ENCODE results near the gene RFX4.

RFX4 gene

DNA sequence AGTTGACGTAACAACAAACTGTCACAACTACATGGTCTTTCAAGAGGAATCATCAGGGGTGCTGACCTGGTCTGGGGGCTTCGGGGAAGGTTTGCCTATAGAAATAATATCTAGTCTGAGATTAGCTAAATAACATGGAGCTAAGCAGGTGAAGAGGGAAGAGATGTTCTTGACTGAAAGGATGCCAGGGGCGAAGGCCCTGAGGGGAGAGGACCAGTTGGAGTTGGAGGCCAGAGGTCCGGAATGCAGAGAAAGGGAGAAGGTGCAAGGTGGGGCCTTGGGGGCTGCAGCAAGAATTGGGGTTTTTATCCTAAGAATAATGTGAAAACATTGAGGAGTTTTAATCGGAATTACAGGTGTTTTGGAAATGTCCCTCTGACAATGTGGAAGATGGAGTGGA is 123.2 kb downstream of the RFX4 start:
- no peaks in the 10 kb centered on the region for H3K36me3 ChIP-seq (ENCODE audit: control insufficient read depth, low read depth, low read length)
- H3K27me3 ChIP-seq (ENCODE audit: control insufficient read depth, insufficient read depth, low read length) = no peaks in the 10 kb centered on the region
- H3K9ac ChIP-seq (ENCODE audit: low read length) = no peak overlapping the region
- no peak overlapping the region for H3K4me3 ChIP-seq (ENCODE audit: low read length)
- no peak overlapping the region for H3K27ac ChIP-seq (ENCODE audit: low read length)
- peaks cover 15% of the 10 kb centered on the region for H3K4me1 ChIP-seq (ENCODE audit: control insufficient read depth, low read depth, low read length)
- no peaks in the 10 kb centered on the region for H3K9me3 ChIP-seq (ENCODE audit: control insufficient read depth, low read depth, low read length)

DNA sequence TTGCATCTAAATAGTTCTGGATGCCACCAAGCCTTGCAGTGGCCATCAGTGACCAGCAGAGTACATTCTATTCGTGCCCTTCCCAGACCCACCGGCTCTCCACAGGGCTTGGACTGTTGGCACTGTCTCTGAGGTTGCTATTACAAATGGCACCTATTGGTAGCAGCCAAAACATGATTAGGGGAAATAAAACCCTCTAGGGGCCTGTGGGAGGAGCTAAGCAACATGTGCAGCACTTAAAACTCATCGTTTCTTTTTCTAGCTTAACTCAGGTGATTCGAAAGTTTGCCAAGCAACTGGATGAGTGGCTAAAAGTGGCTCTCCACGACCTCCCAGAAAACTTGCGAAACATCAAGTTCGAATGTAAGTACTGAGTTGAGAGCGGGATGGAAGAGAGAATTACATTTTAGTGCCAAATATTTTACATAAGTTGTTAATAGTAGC is 126.3 kb downstream of the RFX4 start:
- Histone ChIP-seq H3K9me3 (ENCODE audit: control insufficient read depth, low read depth, low read length) (no peaks in the 10 kb centered on the region), H3K27me3 (ENCODE audit: control insufficient read depth, insufficient read depth, low read length) (no peaks in the 10 kb centered on the region), H3K9ac (ENCODE audit: low read length) (no peak overlapping the region), H3K4me3 (ENCODE audit: low read length) (no peak overlapping the region), H3K27ac (ENCODE audit: low read length) (no peak overlapping the region), H3K4me1 (ENCODE audit: control insufficient read depth, low read depth, low read length) (peaks cover 30% of the 10 kb centered on the region), H3K36me3 (ENCODE audit: control insufficient read depth, low read depth, low read length) (no peaks in the 10 kb centered on the region)

DNA sequence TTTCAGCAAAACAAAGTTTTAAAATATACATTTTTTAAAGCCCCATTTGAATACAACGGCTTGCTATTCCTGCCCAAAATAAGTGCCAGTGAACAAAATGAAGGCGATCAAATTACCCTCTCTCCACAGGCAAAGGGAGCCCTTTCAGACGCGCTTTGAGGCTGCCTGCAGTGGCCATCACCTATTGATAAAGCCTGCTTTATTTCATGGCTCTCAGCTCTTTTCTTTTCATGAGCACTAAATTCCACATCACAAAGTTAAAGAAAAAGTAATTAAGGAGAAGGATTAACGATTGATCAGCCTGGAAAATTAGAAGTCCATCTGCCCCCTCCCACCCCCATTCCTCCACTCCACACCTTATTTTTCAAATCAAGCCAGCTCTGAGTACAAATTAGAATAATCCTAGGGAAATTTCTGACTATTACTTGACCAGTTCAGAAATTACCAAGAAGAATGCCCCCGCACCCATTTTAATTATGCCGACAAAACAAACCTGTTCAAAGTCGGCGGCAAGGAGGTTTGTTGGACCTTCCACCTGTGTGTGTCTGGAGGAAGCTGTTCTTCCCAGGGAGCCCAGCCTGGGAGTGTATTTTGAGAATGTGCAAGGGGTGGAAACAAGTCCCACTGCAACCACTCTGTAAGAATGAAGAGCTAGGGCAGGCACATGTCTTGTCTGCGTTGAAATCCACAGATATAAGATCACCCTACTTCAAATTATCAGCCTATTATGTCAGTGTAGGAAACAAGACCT is 127.5 kb downstream of the RFX4 start:
- no peaks in the 10 kb centered on the region for H3K27me3 ChIP-seq (ENCODE audit: control insufficient read depth, insufficient read depth, low read length)
- H3K27ac ChIP-seq (ENCODE audit: low read length) = no peak overlapping the region
- peak overlapping the region; percentile 7 for H3K4me3 ChIP-seq (ENCODE audit: low read length)
- H3K9ac ChIP-seq (ENCODE audit: low read length) = no peak overlapping the region
- H3K4me1 ChIP-seq (ENCODE audit: control insufficient read depth, low read depth, low read length) = peaks cover 30% of the 10 kb centered on the region
- H3K36me3 ChIP-seq (ENCODE audit: control insufficient read depth, low read depth, low read length) = no peaks in the 10 kb centered on the region
- H3K9me3 ChIP-seq (ENCODE audit: control insufficient read depth, low read depth, low read length) = no peaks in the 10 kb centered on the region

DNA sequence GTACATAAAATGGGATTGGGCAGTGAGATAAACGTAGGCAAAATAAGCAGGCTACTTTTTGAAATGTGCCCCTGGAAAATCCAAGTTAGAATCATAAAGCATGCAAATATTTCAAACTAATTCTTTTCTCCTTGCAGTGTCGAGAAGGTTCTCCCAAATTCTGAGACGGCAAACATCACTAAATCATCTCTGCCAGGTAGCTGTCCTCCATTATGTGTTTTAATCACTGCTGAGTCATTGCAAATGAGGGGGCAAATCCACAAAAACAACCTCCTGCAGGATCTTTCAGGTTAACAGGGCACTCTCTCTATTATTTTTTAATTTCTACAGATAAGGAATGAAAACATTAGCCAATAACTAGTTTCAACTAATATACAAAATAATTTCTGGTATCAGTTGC is 128.5 kb downstream of the RFX4 start:
- no peak overlapping the region for H3K4me3 ChIP-seq (ENCODE audit: low read length)
- H3K36me3 ChIP-seq (ENCODE audit: control insufficient read depth, low read depth, low read length) = no peaks in the 10 kb centered on the region
- H3K27ac ChIP-seq (ENCODE audit: low read length) = no peak overlapping the region
- H3K4me1 ChIP-seq (ENCODE audit: control insufficient read depth, low read depth, low read length) = peaks cover 30% of the 10 kb centered on the region
- no peaks in the 10 kb centered on the region for H3K9me3 ChIP-seq (ENCODE audit: control insufficient read depth, low read depth, low read length)
- no peaks in the 10 kb centered on the region for H3K27me3 ChIP-seq (ENCODE audit: control insufficient read depth, insufficient read depth, low read length)
- H3K9ac ChIP-seq (ENCODE audit: low read length) = no peak overlapping the region

DNA sequence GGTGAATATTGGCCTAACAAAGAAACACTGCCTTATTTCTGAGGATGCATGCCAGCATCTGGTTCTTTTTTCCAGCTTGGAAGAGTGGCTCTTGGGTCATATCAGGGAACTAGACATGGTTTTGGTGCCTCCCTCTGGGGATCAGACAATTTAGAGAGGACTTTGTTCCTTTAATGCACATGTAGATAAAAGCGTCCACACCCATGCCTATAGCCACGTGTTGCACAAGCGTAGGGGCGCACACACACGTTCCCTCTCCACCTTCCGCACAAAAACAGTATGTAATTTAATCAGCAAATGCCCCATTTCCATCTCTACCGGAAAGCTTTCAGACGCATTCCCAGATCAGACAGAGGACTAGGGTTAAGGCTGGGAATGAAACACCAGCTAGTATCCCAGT is 130.0 kb downstream of the RFX4 start:
- H3K27me3 ChIP-seq (ENCODE audit: control insufficient read depth, insufficient read depth, low read length) = no peaks in the 10 kb centered on the region
- H3K9ac ChIP-seq (ENCODE audit: low read length) = no peak overlapping the region
- H3K9me3 ChIP-seq (ENCODE audit: control insufficient read depth, low read depth, low read length) = no peaks in the 10 kb centered on the region
- peaks cover 30% of the 10 kb centered on the region for H3K4me1 ChIP-seq (ENCODE audit: control insufficient read depth, low read depth, low read length)
- no peak overlapping the region for H3K4me3 ChIP-seq (ENCODE audit: low read length)
- H3K36me3 ChIP-seq (ENCODE audit: control insufficient read depth, low read depth, low read length) = no peaks in the 10 kb centered on the region
- no peak overlapping the region for H3K27ac ChIP-seq (ENCODE audit: low read length)

DNA sequence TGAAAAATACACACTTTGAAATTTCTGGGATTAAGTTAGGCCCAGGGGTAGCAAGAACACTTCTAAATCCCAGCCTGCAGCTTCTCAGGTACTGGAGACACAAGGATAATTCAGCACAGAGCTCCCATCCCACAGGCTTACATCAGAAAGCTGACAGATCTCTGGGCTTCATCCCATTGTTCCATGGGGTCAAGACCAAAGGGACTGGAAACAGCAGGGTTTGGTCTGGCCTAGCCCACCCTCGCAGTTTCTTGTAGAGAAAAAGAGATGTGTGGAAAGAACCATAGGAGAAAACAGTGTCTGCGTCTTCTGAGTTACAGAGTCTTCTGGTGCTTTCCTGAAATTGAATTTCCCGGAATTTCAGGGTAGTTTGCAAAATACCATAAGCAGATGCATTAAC is 132.1 kb downstream of the RFX4 start:
- no peak overlapping the region for H3K4me3 ChIP-seq (ENCODE audit: low read length)
- H3K4me1 ChIP-seq (ENCODE audit: control insufficient read depth, low read depth, low read length) = peaks cover 26% of the 10 kb centered on the region
- no peaks in the 10 kb centered on the region for H3K36me3 ChIP-seq (ENCODE audit: control insufficient read depth, low read depth, low read length)
- no peaks in the 10 kb centered on the region for H3K27me3 ChIP-seq (ENCODE audit: control insufficient read depth, insufficient read depth, low read length)
- H3K9me3 ChIP-seq (ENCODE audit: control insufficient read depth, low read depth, low read length) = no peaks in the 10 kb centered on the region
- H3K9ac ChIP-seq (ENCODE audit: low read length) = no peak overlapping the region
- no peak overlapping the region for H3K27ac ChIP-seq (ENCODE audit: low read length)

DNA sequence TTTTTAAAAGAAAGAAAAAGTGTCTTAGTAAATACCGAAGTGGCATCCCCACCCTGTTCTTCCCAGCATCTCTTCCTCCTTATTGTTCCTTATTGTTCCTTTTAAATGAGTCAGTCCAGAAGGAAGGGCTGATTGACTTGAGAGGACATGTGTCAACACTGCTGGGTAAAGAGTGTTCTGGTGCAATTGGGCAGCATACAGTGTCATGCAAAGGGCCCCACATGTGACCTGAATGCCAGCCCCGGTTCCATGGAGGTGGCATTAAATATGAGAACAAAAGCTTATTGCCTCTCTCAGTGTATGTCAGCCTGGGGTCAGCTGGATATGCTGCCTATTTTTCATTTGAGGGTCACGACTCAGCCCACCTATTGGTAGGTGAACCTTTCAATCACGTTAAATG is 132.8 kb downstream of the RFX4 start:
- Histone ChIP-seq H3K27me3 (ENCODE audit: control insufficient read depth, insufficient read depth, low read length) (no peaks in the 10 kb centered on the region), H3K36me3 (ENCODE audit: control insufficient read depth, low read depth, low read length) (no peaks in the 10 kb centered on the region), H3K9me3 (ENCODE audit: control insufficient read depth, low read depth, low read length) (no peaks in the 10 kb centered on the region), H3K4me1 (ENCODE audit: control insufficient read depth, low read depth, low read length) (peaks cover 20% of the 10 kb centered on the region), H3K9ac (ENCODE audit: low read length) (no peak overlapping the region), H3K4me3 (ENCODE audit: low read length) (no peak overlapping the region), H3K27ac (ENCODE audit: low read length) (no peak overlapping the region)

DNA sequence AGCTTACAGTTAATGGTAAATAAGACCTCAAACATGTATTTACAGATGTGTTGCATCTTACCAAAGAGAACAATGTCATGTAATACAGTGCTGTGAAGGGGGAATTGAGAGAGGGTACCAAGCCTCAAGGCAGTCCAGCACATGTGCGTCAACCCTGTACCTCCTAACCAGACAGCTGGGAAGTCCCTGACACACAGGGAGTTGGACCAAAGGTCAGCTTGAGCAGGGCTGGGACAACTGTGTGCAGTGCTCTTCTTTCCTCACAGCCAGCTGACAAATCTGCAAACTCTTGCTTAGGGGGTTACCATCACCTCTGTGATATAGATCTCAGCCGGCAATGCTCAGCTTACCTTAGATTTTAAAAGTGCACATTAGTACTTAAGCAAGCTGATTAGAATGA is 134.9 kb downstream of the RFX4 start:
- H3K9me3 ChIP-seq (ENCODE audit: control insufficient read depth, low read depth, low read length) = no peaks in the 10 kb centered on the region
- H3K36me3 ChIP-seq (ENCODE audit: control insufficient read depth, low read depth, low read length) = no peaks in the 10 kb centered on the region
- no peak overlapping the region for H3K27ac ChIP-seq (ENCODE audit: low read length)
- H3K4me3 ChIP-seq (ENCODE audit: low read length) = no peak overlapping the region
- H3K27me3 ChIP-seq (ENCODE audit: control insufficient read depth, insufficient read depth, low read length) = no peaks in the 10 kb centered on the region
- no peak overlapping the region for H3K9ac ChIP-seq (ENCODE audit: low read length)
- peaks cover 1% of the 10 kb centered on the region for H3K4me1 ChIP-seq (ENCODE audit: control insufficient read depth, low read depth, low read length)

DNA sequence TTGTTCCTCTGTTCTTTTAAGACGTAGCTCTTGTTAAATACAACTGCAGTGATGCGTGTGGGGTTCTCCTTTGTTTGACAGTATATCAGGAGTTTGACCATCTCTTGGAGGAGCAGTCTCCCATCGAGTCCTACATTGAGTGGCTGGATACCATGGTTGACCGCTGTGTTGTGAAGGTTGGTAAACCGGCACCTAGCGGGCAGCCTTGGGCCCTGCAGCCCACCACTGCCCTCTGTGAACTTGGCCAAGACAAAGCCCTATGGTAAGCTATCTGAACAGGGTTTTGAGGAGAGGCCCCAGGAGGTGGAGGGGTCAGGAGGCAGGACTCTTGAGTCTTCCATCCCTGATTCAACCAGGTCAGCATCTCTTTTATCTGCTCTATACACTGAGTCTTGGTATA is 137.1 kb downstream of the RFX4 start:
- Histone ChIP-seq H3K36me3 (ENCODE audit: control insufficient read depth, low read depth, low read length) (no peaks in the 10 kb centered on the region), H3K4me3 (ENCODE audit: low read length) (no peak overlapping the region), H3K9ac (ENCODE audit: low read length) (no peak overlapping the region), H3K27me3 (ENCODE audit: control insufficient read depth, insufficient read depth, low read length) (no peaks in the 10 kb centered on the region), H3K9me3 (ENCODE audit: control insufficient read depth, low read depth, low read length) (no peaks in the 10 kb centered on the region), H3K4me1 (ENCODE audit: control insufficient read depth, low read depth, low read length) (peaks cover 12% of the 10 kb centered on the region), H3K27ac (ENCODE audit: low read length) (no peak overlapping the region)

DNA sequence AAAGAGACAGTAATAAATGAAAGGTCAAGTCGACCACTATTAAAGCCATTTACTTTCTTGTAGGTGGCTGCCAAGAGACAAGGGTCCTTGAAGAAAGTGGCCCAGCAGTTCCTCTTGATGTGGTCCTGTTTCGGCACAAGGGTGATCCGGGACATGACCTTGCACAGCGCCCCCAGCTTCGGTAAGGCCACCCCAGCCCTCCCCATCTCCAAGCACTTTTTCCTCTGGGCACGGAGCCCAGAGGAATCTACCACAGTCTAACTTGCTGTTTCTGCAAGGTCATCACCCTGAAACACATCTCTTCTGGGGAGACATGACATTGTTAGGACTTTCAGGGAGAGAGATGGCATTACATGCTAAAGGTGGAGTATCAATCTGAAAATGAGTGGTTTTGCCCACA is 137.9 kb downstream of the RFX4 start:
- no peak overlapping the region for H3K9ac ChIP-seq (ENCODE audit: low read length)
- no peak overlapping the region for H3K4me3 ChIP-seq (ENCODE audit: low read length)
- no peaks in the 10 kb centered on the region for H3K27me3 ChIP-seq (ENCODE audit: control insufficient read depth, insufficient read depth, low read length)
- no peaks in the 10 kb centered on the region for H3K36me3 ChIP-seq (ENCODE audit: control insufficient read depth, low read depth, low read length)
- H3K27ac ChIP-seq (ENCODE audit: low read length) = no peak overlapping the region
- H3K4me1 ChIP-seq (ENCODE audit: control insufficient read depth, low read depth, low read length) = peaks cover 12% of the 10 kb centered on the region
- no peaks in the 10 kb centered on the region for H3K9me3 ChIP-seq (ENCODE audit: control insufficient read depth, low read depth, low read length)

DNA sequence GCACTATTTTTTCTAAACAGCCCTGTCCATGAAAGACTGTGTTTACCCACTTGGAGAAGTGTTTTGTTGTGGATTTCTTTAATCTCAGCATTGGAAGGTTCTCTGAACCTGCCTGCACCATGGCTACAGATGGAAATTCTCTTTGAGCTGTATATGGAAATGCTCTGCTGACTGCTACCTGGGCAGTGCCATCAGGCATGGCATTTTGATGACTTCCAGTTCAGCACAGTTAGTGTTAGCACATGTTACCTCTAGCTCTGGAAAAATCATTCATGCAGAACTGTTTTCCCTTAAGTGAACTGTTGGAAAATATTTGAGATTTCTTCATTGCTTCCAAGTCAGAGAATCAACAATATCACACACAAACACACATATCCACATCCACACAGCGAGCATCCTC is 139.1 kb downstream of the RFX4 start:
- Histone ChIP-seq H3K4me1 (ENCODE audit: control insufficient read depth, low read depth, low read length) (peaks cover 12% of the 10 kb centered on the region), H3K27ac (ENCODE audit: low read length) (no peak overlapping the region), H3K36me3 (ENCODE audit: control insufficient read depth, low read depth, low read length) (no peaks in the 10 kb centered on the region), H3K4me3 (ENCODE audit: low read length) (no peak overlapping the region), H3K27me3 (ENCODE audit: control insufficient read depth, insufficient read depth, low read length) (no peaks in the 10 kb centered on the region), H3K9me3 (ENCODE audit: control insufficient read depth, low read depth, low read length) (no peaks in the 10 kb centered on the region), H3K9ac (ENCODE audit: low read length) (no peak overlapping the region)

DNA sequence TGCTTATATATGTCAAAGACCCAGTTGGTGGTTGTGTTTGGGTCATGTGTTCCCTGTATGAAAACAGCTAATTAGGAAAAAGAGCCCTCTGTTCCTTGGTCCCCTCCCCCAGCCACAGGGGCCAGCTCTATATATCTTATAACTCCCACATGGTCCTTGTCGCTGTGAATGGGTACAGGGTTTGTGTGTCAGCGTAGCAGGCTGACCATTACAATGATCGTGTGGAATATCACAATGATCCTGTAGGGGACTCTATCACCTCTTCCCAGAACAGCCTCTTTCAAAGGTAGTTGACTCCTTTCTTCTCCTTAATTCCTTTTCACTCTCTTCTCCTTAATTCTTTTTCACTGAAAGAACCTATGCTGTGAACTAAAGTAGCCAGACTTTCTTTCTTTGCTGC is 140.0 kb downstream of the RFX4 start:
- Histone ChIP-seq H3K36me3 (ENCODE audit: control insufficient read depth, low read depth, low read length) (no peaks in the 10 kb centered on the region), H3K4me1 (ENCODE audit: control insufficient read depth, low read depth, low read length) (peaks cover 12% of the 10 kb centered on the region), H3K9me3 (ENCODE audit: control insufficient read depth, low read depth, low read length) (no peaks in the 10 kb centered on the region), H3K27ac (ENCODE audit: low read length) (no peak overlapping the region), H3K9ac (ENCODE audit: low read length) (no peak overlapping the region), H3K27me3 (ENCODE audit: control insufficient read depth, insufficient read depth, low read length) (no peaks in the 10 kb centered on the region), H3K4me3 (ENCODE audit: low read length) (no peak overlapping the region)
